GM13976 (cell line): Measurements from ENCODE around the gene RPS28.

ENCODE experiments used
- DNase-seq: peaks from one replicate; pipeline ENCODE4 v3.0.0; 2012; ENCODE audit warnings: low spot score
- in situ Hi-C: fragments of 300-500 bp; cut with MboI; formaldehyde crosslinking; loops from one replicate; pipeline ENCODE4 v1.12.0; 2022; ENCODE audit warnings: low sequenced_read_pairs, mixed read lengths, inconsistent platforms; ENCODE audit not compliant: unreplicated experiment
- TF ChIP-seq, protein P1 (sequence below): IDR thresholded peaks from 2 replicates; pipeline ENCODE4 v1.5.1; 2012; ENCODE audit warnings: borderline replicate concordance, mild to moderate bottlenecking; ENCODE audit not compliant: insufficient read depth; ENCODE audit errors: extremely low read depth, missing control alignments, control extremely low read depth

Gene RPS28

DNA sequence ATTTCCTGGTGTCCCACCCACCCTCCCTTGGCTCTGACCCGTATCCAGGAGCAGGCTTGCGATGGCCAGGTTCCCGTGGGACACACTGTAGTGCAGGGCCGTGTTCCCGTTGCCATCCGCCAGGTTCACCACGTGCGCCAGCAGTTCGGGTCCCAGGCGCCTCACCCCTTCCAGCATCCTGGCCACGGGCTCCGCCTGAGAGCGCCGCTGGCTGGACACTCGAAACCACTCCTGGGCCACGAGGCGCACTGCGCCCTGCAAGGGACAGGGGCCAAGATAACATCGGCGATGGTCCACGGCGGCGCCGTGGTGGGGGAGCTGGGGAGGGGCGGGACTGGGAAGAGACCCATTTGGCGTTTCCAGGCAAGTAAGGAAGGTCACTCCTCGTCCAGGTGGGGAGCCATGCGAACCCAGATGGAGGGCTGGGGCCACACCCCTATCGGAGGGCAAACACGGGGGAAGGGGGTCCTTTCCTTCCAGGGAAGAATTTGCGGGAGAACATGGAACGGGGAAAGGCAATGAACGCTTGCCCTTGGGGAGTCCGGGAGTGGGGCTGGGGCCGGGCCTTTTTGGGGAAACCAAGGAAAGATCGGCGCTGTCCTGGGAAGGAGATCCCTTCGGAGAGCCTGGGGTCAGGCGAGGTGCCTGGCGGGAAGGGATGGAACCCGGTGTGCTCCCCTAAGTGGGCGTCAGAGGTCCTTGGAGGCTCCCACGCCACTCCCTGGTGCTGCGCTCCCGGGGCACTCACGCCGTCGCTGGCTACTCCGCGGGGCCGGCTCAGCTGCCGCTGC is 11.9 kb downstream of the RPS28 start:
- TF ChIP-seq, protein P1, sequence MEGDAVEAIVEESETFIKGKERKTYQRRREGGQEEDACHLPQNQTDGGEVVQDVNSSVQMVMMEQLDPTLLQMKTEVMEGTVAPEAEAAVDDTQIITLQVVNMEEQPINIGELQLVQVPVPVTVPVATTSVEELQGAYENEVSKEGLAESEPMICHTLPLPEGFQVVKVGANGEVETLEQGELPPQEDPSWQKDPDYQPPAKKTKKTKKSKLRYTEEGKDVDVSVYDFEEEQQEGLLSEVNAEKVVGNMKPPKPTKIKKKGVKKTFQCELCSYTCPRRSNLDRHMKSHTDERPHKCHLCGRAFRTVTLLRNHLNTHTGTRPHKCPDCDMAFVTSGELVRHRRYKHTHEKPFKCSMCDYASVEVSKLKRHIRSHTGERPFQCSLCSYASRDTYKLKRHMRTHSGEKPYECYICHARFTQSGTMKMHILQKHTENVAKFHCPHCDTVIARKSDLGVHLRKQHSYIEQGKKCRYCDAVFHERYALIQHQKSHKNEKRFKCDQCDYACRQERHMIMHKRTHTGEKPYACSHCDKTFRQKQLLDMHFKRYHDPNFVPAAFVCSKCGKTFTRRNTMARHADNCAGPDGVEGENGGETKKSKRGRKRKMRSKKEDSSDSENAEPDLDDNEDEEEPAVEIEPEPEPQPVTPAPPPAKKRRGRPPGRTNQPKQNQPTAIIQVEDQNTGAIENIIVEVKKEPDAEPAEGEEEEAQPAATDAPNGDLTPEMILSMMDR = no peak
- DNase-seq = peak; percentile 27
- in situ Hi-C loops = no loop called here

DNA sequence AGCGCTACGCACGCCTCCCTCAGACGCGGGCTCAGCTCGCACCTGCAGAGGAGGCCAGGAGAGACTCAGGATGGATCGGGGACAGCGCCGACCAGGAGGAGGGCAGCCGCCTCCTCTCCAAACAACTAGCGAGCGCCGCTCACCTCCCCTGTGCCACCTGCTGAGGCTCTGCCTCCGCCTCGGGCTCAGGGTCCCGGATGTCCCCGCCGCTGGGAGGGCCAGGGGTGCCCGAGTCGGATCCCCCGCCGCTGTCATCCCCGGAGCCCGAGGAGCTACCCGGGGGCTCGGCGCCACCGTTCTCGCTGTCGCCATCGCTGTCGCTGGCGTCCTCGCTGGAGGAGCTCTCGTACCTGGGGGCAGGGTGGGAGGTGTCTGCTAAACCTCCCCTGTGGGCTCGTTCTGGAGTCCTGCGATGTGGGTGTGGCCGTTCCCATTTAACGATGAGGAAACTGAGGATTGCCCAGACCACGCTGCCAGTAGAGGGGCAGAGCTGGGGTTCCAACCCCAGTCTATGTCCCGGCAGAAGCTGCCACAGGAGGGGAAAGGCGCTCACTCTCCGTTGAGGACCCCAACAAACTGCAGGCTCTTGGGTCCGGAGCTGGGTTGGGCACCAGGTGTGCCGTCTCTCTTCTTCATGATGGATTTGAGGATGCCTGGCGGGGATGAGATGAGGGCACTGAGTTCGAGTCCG is 12.6 kb downstream of the RPS28 start:
- in situ Hi-C loops = no loop called here
- TF ChIP-seq, protein P1 = no peak
- DNase-seq = peak; percentile 20

DNA sequence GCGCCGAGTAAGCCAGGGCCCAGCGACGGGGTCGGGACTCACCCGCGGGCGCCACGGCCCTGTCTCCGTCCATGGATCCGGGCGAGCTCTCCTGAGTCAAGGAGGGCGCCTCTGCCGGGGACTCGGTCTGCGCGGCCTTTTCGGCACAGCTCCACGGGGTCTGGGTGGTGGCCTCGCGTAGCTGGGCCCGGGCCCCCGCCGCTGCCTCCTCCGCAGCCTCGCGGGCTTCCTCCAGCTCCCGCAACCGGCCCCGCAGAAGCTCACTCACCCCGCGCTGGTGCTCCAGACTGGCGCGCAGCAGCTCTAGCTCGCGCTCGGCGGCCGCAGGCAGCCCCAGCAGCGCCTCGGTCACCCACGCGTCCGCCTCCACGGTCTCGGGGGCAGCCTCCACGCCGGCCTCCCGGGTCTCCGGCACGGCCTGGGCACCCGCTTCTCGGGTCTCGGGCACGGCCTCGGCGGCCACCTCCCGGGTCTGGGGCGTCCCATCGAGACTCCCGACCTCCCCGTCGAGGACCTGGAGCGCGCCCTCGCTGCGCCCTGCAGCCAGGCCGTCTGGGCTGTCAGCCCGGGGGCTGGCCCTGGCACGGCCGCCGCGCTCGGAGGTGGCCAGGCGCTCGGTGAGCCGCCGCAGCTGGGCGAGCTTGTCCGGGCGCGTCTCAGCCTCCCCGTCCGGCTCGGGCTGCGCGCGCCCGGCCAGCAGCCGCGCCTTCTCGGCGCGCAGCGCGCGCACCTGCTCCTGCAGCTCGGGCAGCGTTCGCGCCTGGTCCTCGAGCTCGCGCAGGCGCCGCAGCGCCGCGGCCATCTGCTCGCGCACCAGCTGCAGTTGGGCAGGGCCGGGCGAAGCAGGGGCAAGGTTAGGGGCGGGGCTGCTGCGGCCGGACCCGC is 13.4 kb downstream of the RPS28 start:
- in situ Hi-C loops = no loop called here
- TF ChIP-seq, protein P1 = no peak
- DNase-seq = peak; percentile 78

DNA sequence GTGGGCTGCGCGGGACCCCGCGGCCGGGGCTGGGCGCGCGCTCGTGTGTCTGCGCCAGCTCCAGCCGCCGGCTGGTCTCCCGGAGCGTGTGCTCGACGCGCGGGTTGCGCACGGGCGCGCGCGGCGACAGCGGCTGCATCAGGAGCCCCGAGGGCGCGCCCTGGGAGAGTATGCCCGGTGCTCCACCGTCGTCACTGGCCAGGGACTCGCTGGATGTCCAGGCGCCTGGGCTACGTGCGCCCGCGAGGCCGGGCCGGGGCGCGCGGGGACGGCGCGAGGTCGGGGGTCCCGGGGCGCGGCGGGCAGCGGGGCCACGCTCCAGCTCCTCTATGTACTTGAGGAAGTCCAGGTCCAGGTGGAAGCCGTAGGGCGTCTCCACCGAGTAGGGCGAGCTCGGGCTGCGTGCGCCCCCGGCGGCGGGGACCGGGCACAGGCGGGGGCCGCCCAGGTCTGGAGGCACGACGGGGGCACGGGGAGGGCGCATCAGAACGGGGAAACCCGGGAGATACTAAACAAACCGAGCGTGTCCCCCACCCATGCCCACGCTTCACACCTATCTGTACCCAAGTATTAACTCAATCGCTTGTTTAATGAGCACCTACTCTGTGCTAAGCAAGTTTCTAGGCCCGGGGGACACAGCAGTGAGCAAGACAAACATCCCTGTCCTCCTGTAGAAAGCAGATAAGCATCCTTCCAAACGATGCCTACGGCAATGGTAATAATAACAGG is 14.2 kb downstream of the RPS28 start:
- TF ChIP-seq, protein P1 = no peak
- in situ Hi-C loops = no loop called here
- DNase-seq = no peak

DNA sequence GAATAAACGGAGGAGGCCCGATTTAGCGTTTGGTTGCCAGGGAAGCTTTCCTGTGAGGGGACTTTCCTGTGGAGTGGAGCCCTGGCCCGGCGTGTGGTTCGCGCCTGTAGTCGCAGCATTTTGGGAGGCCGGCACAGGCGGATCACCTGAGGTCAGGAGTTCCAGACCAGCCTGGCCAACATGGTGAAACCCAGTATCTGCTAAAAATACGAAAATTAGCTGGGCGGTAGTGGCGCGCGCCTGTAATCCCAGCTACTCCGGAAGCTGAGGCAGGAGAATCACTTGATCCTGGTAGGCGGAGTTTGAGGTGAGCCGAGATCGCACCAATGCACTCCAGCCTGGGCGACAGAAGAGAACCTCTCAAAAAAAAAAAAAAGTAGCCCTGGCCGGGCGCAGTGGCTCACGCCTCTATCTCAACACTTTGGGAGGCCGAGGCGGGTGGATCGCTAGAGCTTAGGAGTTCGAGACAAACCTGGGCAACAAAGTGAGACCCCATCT is 14.8 kb downstream of the RPS28 start:
- in situ Hi-C loops = no loop called here
- no peak for DNase-seq
- TF ChIP-seq, protein P1 = no peak
